GM12873 (cell line): ENCODE results near the gene IFFO2.

Experiments used
- TF ChIP-seq, protein P1 (sequence below): IDR thresholded peaks from 2 replicates; pipeline ENCODE4 v1.5.1; 2012; ENCODE audit warnings: low read depth, mild to moderate bottlenecking, moderate library complexity, low read length, control low read depth; ENCODE audit not compliant: insufficient read depth; ENCODE audit errors: missing control alignments

Gene IFFO2

DNA sequence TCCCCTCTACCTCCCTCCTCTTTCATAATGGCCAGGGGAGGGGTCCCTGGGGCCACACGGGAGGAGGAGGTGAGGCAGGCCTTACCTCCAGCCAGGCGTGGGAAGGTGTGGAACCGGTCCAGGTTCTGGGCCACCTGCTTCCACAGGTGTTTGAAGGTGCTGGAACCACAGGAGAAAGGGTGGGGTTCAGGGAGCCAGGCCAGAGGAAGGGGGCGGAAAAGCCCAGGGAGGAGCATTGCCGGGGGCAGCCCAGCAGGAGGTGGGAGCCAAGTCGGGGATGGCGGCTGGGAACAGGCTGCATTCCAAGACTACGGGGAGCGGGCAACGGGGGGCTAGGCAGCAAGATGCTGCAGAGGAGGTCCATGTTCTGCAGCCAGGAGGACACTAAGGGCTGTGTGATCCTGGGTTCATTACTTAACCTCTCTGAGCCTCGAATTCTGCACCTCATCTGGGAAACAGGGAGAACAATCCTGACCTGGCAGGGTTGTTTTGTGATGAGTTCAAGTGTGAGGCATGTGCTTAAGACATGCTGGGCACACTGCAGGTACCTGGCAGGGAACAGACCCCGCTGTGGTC is 77.2 kb downstream of the IFFO2 start:
- TF ChIP-seq, protein P1, sequence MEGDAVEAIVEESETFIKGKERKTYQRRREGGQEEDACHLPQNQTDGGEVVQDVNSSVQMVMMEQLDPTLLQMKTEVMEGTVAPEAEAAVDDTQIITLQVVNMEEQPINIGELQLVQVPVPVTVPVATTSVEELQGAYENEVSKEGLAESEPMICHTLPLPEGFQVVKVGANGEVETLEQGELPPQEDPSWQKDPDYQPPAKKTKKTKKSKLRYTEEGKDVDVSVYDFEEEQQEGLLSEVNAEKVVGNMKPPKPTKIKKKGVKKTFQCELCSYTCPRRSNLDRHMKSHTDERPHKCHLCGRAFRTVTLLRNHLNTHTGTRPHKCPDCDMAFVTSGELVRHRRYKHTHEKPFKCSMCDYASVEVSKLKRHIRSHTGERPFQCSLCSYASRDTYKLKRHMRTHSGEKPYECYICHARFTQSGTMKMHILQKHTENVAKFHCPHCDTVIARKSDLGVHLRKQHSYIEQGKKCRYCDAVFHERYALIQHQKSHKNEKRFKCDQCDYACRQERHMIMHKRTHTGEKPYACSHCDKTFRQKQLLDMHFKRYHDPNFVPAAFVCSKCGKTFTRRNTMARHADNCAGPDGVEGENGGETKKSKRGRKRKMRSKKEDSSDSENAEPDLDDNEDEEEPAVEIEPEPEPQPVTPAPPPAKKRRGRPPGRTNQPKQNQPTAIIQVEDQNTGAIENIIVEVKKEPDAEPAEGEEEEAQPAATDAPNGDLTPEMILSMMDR = no peak

DNA sequence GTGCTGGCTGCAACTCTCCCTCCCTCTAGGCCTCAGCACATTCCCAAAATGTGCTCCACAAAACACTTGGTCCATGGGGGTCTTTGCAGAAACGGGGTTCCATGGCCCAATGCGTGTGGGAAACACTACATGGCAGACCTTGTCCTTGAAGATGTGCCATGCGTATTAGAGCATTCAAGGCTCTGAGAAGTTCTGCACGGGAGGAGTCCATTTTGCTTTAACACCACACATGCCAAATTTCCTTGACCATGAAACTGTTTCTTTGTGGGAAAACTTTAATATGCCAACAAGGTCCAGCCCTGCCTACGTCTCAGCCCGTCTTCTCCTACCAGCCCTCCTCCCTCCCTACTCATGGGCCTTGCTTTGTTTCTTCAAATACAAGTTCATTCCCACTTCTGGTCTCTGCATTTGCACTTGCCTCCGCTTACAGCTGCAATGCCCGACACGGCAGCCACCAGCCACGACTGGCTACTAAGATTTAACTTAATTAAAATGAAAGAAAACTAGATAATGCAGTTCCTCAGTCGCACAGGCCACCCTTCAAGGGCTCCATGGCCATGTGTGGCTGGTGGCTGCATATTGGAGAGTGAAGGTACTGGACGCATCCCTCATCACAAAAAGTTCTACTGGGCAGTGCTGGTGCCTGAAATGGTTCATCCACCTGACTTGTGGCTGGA is 77.8 kb downstream of the IFFO2 start:
- TF ChIP-seq, protein P1 = no peak

DNA sequence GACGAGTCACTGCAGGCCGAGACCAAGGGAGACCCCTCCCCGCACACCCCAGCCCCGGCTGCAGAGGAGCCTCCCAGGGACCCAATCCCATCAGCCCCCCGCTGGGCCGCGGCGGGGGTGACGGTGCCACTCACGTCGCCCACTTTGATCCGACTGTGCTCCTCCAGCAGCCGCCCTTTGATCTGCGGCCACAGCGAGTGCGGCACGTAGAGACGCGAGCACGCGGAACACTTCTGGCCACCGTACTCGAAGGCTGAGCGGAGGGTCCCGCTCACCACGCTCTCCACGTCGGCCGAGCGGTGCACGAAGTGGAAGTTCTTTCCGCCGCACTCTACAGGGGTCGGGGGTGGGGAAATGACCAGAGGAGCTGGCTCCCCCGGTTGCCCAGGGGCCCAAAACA is 79.2 kb downstream of the IFFO2 start:
- TF ChIP-seq, protein P1 = no peak

DNA sequence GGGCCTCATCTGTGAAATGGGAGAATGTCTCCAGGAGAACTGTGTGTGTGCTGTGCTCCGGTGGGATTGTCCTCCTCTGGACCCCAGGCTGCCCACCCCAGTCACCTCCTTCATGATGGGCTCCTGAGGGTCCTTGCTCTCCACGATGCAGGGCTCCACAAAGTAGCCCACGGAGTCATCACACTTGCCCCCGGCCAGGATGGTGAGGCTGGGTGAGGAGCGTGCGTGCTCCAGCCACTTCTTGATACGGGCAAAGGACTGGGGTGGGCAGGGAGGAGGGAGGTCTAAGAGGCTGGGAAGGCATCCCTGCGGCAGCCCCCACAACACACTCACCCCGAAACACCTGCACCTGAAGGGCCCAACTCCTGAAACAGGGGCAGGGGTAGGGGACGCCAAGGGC is 80.3 kb downstream of the IFFO2 start:
- TF ChIP-seq, protein P1 = no peak

DNA sequence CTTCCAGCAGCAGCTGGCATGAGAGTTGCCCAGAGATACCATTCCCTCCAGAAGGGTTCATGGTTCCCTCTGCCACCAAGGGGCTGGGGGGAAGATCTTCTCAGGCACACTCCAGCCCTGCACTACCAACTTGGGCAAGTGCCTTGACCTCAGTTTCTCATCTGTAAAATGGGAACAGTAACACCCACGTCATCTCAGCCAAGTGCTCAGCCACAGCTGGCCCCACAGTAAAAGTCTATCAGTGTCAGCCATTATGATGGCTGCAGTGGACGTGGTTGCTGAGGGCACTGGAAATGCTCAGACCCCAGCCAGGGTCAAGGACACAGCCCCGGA is 80.7 kb downstream of the IFFO2 start:
- TF ChIP-seq, protein P1 = no peak

DNA sequence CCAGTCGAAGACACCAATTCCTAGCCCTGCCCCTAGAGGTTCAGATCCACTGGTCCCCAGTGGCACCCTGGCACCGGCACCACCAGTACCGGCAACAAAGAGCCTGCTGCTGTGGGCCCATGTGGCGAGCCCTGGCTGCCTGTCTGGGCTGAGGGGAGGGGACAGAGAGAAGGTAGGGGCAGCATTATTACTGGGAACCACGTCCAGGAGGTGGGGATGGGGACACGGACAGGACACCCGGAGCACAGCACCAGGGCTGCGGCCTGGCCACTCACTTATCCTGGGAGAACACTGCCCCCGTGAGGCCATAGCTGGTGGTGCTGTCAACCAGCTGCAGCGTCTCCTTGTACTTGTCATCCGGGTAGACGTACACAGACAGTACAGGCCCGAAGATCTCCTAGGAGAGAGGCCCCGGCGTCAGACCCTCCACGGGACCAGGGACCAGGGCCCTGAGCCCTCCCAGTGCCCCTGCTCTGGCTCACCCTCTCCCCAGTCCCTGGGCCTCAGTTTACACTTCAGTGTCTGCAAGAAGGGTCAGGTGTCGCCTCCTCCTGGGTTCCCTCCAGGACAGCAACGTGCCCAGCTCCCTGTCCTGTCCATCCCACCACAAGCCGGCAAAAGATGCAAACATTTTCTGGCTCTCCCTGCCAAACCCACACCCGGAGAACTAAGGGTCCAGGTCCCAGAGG is 81.2 kb downstream of the IFFO2 start:
- TF ChIP-seq, protein P1 = peak; percentile 93

DNA sequence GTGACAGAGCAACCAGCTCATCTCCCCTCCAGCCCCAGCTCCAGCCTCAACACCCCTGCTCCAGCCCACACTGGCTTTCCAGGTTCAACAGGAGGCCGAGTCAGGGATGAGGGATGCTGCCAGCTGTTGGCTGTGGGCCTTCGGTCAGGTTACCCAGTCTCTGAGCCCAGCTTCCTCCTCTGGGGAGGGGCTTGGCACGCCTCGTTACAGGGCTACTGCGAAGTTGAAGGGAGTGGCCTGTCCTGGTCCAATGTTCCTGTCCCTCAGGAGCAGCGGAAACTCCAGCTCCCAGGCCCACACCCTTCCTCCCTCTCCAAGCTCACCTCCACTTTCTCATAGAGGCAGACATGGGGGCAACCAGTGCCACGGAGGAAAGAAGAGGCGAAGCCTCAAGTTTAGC is 81.9 kb downstream of the IFFO2 start:
- TF ChIP-seq, protein P1 = no peak
